ENCODE data around the gene AKAP1.

- TF ChIP-seq CTCF (conservative IDR thresholded peaks at IDR 0.05) (no peak), ZFX (IDR thresholded peaks at IDR 0.05) (no peak)
Observed at GRCh38 chr17:57086069-57086930, 1.3 kb downstream of the AKAP1 start.
